Body of pancreas (tissue), 4 donors: ENCODE measurements around the gene RSPO1.

Experiments used
- POLR2A ChIP-seq, 3 donors: fragments of 450-650 bp; IDR thresholded peaks; one replicate each; pipeline ENCODE4 v1.6.1; 2016; ENCODE audit warnings: antibody characterized with exemption in 3 of 3, mild to moderate bottlenecking in 2 of 3
- TF ChIP-seq, protein P1 (sequence below), 7 experiments: fragments of 450-650 bp in 4 of 7; fragments of 200-600 bp in 3 of 7; sonication (generic) in 3 of 7; IDR thresholded peaks; one replicate each; pipeline ENCODE4 v1.5.1; 2016 to 2019; ENCODE audit warnings: antibody characterized with exemption in 7 of 7

DNA sequence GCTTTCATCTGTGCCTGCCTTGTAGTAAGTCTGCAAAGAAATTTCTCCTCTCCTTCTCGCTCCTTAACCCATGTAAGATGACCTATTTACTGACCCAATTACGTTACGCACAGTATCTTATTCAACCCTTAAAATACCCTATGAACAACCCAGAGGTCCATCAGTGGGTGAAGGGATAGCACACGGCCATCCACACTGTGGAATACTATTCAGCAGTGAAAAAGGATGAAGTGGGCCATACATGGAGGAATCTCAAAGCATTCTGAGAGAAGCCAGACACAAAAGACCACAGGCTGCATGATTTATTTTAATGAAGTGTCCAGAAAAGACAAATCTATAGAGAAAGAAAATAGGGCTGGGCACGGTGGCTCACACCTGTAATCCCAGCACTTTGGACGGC is 23.8 kb upstream of the RSPO1 start:
- TF ChIP-seq, protein P1, sequence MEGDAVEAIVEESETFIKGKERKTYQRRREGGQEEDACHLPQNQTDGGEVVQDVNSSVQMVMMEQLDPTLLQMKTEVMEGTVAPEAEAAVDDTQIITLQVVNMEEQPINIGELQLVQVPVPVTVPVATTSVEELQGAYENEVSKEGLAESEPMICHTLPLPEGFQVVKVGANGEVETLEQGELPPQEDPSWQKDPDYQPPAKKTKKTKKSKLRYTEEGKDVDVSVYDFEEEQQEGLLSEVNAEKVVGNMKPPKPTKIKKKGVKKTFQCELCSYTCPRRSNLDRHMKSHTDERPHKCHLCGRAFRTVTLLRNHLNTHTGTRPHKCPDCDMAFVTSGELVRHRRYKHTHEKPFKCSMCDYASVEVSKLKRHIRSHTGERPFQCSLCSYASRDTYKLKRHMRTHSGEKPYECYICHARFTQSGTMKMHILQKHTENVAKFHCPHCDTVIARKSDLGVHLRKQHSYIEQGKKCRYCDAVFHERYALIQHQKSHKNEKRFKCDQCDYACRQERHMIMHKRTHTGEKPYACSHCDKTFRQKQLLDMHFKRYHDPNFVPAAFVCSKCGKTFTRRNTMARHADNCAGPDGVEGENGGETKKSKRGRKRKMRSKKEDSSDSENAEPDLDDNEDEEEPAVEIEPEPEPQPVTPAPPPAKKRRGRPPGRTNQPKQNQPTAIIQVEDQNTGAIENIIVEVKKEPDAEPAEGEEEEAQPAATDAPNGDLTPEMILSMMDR (IDR thresholded peaks at IDR 0.05), result no peak
- no peak for TF ChIP-seq POLR2A (IDR thresholded peaks at IDR 0.05)
